Muscle of leg (tissue), 11 donors: ENCODE data around the gene BMAL1. TPM values are rescaled to one million over a fixed set of nuclear protein-coding genes. Genes with fewer than 3 reads are reported as not detected.

Experiments used
- DNase-seq: peaks from one replicate; pipeline ENCODE4 v3.0.0; 2013
- H3K27ac ChIP-seq: one replicate; pipeline ENCODE4 v1.5.1; 2013; ENCODE audit warnings: mild to moderate bottlenecking, low read length, control low read depth
- H3K27me3 ChIP-seq: one replicate; pipeline ENCODE4 v1.6.1; 2013; ENCODE audit warnings: low read length; ENCODE audit not compliant: control insufficient read depth, insufficient read depth
- H3K36me3 ChIP-seq: one replicate; pipeline ENCODE4 v1.6.1; 2013; ENCODE audit warnings: low read length; ENCODE audit not compliant: control insufficient read depth, insufficient read depth
- H3K4me1 ChIP-seq: one replicate; pipeline ENCODE4 v1.6.1; 2013; ENCODE audit warnings: low read length; ENCODE audit not compliant: control insufficient read depth, insufficient read depth
- H3K4me3 ChIP-seq: one replicate; pipeline ENCODE4 v1.5.1; 2013; ENCODE audit warnings: low read length, control low read depth
- H3K9me3 ChIP-seq: replicated peaks from 2 replicates; pipeline ENCODE4 v1.6.1; 2013; ENCODE audit warnings: low read depth, low read length; ENCODE audit not compliant: control insufficient read depth
- WGBS: methylation state at CpG from one replicate; pipeline ENCODE4 v1.1.5; 2013; ENCODE audit warnings: missing lambda C conversion rate; ENCODE audit not compliant: insufficient coverage; 5-methylcytosine and 5-hydroxymethylcytosine counted together
- polyA plus RNA-seq, 8 donors: library from polyadenylated mRNA; unstranded; fragments of 120-200 nt; gene quantifications; one replicate each; pipeline versions ENCODE4 v1.2.1 to v1.2.3, GENCODE V29; 2013; ENCODE audit warnings: inconsistent platforms in 1 of 8, low replicate concordance in 1 of 8; ENCODE audit not compliant: insufficient read length in 8 of 8, insufficient read depth in 1 of 8
- total RNA-seq: library from RNA; stranded (reverse); fragments of 120-200 nt; gene quantifications from one replicate; pipeline ENCODE4 v1.2.4, GENCODE V29; 2013

BMAL1 gene
- total and polyA plus RNA-seq, 9 donors: 5.7 to 10.6 (median 6.9) TPM

- no peaks in the 10 kb centered on the region for H3K27me3 ChIP-seq
- H3K27ac ChIP-seq: no peak overlapping the region
- no peaks in the 10 kb centered on the region for H3K9me3 ChIP-seq
- no peak overlapping the region for H3K4me3 ChIP-seq
- DNase-seq: no peak
- 79% methylated on average over 5 of the region's 5 CpGs for WGBS
- no peaks in the 10 kb centered on the region for H3K4me1 ChIP-seq
- peaks cover 8% of the 10 kb centered on the region for H3K36me3 ChIP-seq
Measured at GRCh38 chr11:13368041-13368446, 90.5 kb downstream of the BMAL1 start.

DNA sequence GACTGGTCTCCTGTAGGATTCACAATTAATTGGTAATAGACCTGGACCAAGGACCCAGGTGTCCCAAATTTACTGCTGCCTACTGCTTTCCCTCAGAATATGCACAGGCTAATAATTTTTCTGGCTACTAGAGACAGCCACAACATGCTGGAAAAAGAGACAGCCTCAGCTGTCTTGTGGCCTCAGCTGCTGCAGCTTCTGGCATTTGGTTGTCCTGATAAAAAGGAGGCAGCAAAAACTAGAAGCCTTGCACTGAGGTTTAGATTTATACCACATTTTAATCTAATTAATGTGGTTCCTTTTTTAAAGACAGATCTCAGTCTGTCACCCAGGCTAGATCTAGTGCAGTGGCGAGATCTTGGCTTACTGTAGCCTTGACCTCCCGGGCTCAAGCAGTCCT is 95.6 kb downstream of the BMAL1 start:
- 80% methylated on average over 1 of the region's 2 CpGs for WGBS
- peaks cover 18% of the 10 kb centered on the region for H3K36me3 ChIP-seq
- H3K27me3 ChIP-seq: no peaks in the 10 kb centered on the region
- no peaks in the 10 kb centered on the region for H3K9me3 ChIP-seq
- DNase-seq: no peak
- H3K4me1 ChIP-seq: no peaks in the 10 kb centered on the region
- H3K27ac ChIP-seq: no peak overlapping the region
- H3K4me3 ChIP-seq: no peak overlapping the region

GRCh38 chr11:13375798-13376197 is 98.2 kb downstream of the BMAL1 start:
- Histone ChIP-seq H3K27ac (no peak overlapping the region), H3K27me3 (no peaks in the 10 kb centered on the region), H3K9me3 (no peaks in the 10 kb centered on the region), H3K4me1 (no peaks in the 10 kb centered on the region), H3K36me3 (peaks cover 25% of the 10 kb centered on the region), H3K4me3 (no peak overlapping the region)
- no peak for DNase-seq

DNA sequence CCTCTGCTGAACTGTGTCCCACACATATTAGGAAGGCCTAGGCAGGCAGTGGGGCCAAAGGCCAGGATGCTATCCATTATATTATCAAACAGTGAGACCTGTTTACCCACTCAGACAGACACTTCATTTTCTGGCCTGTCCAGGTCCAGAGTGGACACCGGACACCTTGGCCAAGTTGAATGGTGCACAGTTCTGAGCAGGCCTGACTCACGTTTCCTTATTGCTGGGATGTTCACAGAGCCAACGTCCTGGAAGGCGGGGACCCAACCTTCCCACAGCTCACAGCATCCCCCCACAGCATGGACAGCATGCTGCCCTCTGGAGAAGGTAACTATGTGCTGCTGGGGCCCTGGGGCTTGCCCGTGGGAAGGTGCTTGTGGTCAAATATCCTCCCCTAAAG is 98.8 kb downstream of the BMAL1 start:
- WGBS: 82% methylated on average over 2 of the region's 5 CpGs
- Histone ChIP-seq H3K36me3 (peaks cover 31% of the 10 kb centered on the region), H3K4me3 (no peak overlapping the region), H3K27ac (no peak overlapping the region), H3K9me3 (no peaks in the 10 kb centered on the region), H3K27me3 (no peaks in the 10 kb centered on the region), H3K4me1 (no peaks in the 10 kb centered on the region)
- DNase-seq: no peak

DNA sequence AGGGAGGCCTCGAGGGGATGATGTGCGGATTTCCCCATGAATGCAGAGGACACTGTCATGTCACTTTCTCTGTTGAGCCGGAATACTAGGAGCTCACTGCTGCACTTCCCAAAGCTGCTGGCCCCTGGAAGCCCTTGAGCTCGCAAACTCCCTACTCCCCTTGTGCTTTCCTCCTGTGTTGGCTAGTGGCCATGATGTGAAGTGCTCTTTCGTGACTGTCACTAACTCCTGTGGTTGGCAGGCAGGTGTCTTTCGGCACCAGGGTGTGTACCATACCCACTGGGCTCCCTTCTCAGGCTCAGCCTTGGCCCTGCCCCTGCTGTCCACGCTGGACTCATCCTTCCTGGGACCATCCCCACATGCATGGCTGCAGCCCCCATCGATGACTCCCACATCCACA is 99.2 kb downstream of the BMAL1 start:
- DNase-seq: no peak
- Histone ChIP-seq H3K9me3 (no peaks in the 10 kb centered on the region), H3K4me1 (no peaks in the 10 kb centered on the region), H3K27me3 (no peaks in the 10 kb centered on the region), H3K27ac (no peak overlapping the region), H3K4me3 (no peak overlapping the region), H3K36me3 (peaks cover 34% of the 10 kb centered on the region)
- 90% methylated on average over 7 of the region's 8 CpGs for WGBS

DNA sequence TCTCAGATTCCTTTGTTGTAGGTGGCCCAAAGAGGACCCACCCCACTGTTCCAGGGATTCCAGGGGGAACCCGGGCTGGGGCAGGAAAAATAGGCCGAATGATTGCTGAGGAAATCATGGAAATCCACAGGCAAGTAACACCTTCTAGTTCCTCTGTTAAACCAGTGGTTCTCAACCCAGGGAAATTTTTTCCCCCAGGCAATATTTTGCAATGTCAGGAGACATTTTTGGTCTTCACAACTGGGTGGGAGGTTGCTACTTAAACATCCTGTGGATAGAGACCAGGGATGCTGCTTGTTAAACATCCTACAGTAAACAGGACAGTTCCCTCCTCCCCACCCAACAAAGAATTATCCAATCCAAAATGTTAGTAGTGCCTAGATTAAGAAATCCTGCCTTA is 100.7 kb downstream of the BMAL1 start:
- Histone ChIP-seq H3K27me3 (no peaks in the 10 kb centered on the region), H3K4me3 (no peak overlapping the region), H3K27ac (no peak overlapping the region), H3K36me3 (peaks cover 41% of the 10 kb centered on the region), H3K9me3 (no peaks in the 10 kb centered on the region), H3K4me1 (no peaks in the 10 kb centered on the region)
- WGBS: no CpG with 5 or more reads among the region's 2 CpGs
- no peak for DNase-seq

DNA sequence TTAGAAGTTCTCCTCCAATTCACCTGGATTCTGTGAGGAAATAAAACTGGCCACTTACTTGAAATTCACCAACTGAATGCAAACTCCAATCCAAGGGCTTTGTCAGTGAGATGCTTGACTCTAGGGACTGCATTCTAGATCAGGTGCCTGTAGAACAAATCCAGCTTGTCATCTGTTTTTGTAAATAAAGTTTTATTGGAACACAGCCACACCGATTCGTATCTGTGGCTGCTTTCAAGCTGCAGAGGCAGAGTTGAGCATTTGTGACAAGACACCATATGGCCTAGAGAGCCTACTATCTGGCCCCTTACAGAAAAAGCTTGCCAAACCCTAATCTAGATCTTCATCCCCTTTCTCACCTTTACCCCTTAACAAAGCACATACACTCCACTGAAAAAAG is 103.1 kb downstream of the BMAL1 start:
- WGBS: no CpG with 5 or more reads among the region's 2 CpGs
- Histone ChIP-seq H3K9me3 (no peaks in the 10 kb centered on the region), H3K36me3 (peaks cover 38% of the 10 kb centered on the region)

GRCh38 chr11:13382751-13383150 is 105.2 kb downstream of the BMAL1 start:
- 100% methylated on average over 3 of the region's 3 CpGs for WGBS
- no peak for DNase-seq
- H3K4me1 ChIP-seq: no peaks in the 10 kb centered on the region
- no peaks in the 10 kb centered on the region for H3K9me3 ChIP-seq
- peaks cover 37% of the 10 kb centered on the region for H3K36me3 ChIP-seq
- H3K4me3 ChIP-seq: no peak overlapping the region
- H3K27me3 ChIP-seq: no peaks in the 10 kb centered on the region
- no peak overlapping the region for H3K27ac ChIP-seq

More for the DNA sequence above, 103.1 kb downstream of the BMAL1 start:
- no peak overlapping the region for H3K27ac ChIP-seq
- no peak overlapping the region for H3K4me3 ChIP-seq
- H3K27me3 ChIP-seq: no peaks in the 10 kb centered on the region
- no peaks in the 10 kb centered on the region for H3K4me1 ChIP-seq
- DNase-seq: no peak

DNA sequence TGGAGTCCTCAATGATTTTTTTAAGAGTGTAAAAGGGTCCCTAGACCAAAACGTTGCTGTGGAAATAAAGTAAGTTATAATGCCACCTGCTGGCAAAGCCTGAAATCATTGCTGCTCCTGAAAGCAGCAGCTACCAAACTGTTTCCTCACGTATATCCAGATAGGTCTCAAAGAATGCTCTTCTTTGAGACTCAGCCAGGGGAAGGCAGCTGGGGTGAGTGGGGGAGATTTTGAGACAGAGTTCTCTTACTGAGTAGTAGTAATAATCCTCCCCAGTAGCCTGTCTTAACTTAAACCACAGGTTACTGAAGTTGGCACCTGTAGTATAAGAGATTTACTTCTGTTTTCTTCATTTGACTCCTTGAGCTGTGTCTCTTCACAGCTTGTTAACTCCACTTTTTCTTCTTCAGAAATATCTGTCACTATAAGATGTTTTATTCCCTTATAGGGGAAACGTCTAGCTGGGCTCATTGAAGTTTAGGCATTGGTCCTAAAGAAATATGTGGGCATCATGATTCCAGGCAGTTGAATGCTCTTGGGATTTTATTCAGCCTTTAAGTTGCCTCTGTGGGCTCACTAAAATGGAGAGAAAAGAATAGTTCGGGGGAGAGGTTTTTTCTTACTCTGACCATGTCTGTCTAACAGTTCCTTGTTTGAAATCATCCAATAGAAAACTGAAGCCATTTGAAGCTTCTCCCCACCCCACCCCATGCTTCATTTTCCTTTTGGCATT is 107.5 kb downstream of the BMAL1 start:
- DNase-seq: peak; percentile 64
- Histone ChIP-seq H3K4me1 (no peaks in the 10 kb centered on the region), H3K4me3 (no peak overlapping the region), H3K27me3 (no peaks in the 10 kb centered on the region), H3K36me3 (peaks cover 34% of the 10 kb centered on the region), H3K9me3 (no peaks in the 10 kb centered on the region), H3K27ac (no peak overlapping the region)
- WGBS: no CpG with 5 or more reads among the region's 4 CpGs

GRCh38 chr11:13386567-13386966 is 109.0 kb downstream of the BMAL1 start:
- peaks cover 21% of the 10 kb centered on the region for H3K36me3 ChIP-seq
- H3K4me1 ChIP-seq: no peaks in the 10 kb centered on the region
- WGBS: 100% methylated on average over 2 of the region's 2 CpGs
- H3K27ac ChIP-seq: no peak overlapping the region
- no peak for DNase-seq
- H3K4me3 ChIP-seq: no peak overlapping the region
- H3K27me3 ChIP-seq: no peaks in the 10 kb centered on the region
- H3K9me3 ChIP-seq: no peaks in the 10 kb centered on the region

DNA sequence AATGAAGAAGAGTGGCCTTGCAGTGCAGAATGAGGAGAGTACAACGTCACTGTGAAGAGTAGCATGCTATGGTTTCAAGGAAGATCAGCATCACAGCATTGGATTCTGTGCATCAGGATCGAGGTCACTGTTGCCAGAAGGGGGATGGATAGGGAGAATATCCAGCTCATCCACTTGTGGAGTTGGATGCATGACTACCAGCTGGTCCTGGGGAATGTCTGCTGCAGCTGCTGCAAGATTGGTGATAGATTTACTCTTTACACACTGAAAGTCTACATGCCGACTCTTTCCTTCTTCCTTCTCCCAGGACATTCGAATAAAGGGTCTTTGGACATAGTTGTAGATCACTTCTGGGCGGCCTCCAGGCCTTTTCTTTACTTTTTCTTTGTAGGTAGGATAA is 111.2 kb downstream of the BMAL1 start:
- H3K4me1 ChIP-seq: no peaks in the 10 kb centered on the region
- H3K27me3 ChIP-seq: no peaks in the 10 kb centered on the region
- H3K4me3 ChIP-seq: no peak overlapping the region
- H3K9me3 ChIP-seq: no peaks in the 10 kb centered on the region
- WGBS: no CpG with 5 or more reads among the region's 5 CpGs
- peaks cover 8% of the 10 kb centered on the region for H3K36me3 ChIP-seq
- DNase-seq: peak; percentile 41
- no peak overlapping the region for H3K27ac ChIP-seq
